BLaER1 (cell line): ENCODE results near the gene C3orf20.
"Not testable (repeated sequence)": the region's sequence is repeated elsewhere in the genome, so short reads cannot be mapped to it uniquely, and the experiment has no call there.

Source experiments
- H3K27ac ChIP-seq: shearing (Covaris generic); formaldehyde crosslinking; 2 replicates; pipeline ENCODE4 v1.8.1; 2022
- H3K27me3 ChIP-seq: shearing (Covaris generic); formaldehyde crosslinking; 2 replicates; pipeline ENCODE4 v1.8.1; 2022
- H3K36me3 ChIP-seq: shearing (Covaris generic); formaldehyde crosslinking; 2 replicates; pipeline ENCODE4 v1.8.1; 2022
- H3K4me1 ChIP-seq: shearing (Covaris generic); formaldehyde crosslinking; 2 replicates; pipeline ENCODE4 v1.8.1; 2022
- H3K4me2 ChIP-seq: shearing (Covaris generic); formaldehyde crosslinking; 2 replicates; pipeline ENCODE4 v1.8.1; 2022
- H3K4me3 ChIP-seq: shearing (Covaris generic); formaldehyde crosslinking; 2 replicates; pipeline ENCODE4 v1.8.1; 2022
- H3K9ac ChIP-seq: shearing (Covaris generic); formaldehyde crosslinking; 2 replicates; pipeline ENCODE4 v1.8.1; 2022
- H3K9me3 ChIP-seq: shearing (Covaris generic); formaldehyde crosslinking; 2 replicates; pipeline ENCODE4 v1.8.1; 2022
- H4K20me1 ChIP-seq: shearing (Covaris generic); formaldehyde crosslinking; 2 replicates; pipeline ENCODE4 v1.8.1; 2022
- Cebpa-rat ChIP-seq: shearing (Covaris generic); IDR thresholded peaks from 2 replicates; pipeline ENCODE4 v1.8.1; 2022

Gene C3orf20

GRCh38 chr3:14805961-14806537, 131.1 kb downstream of the C3orf20 start:
- no peaks in the 10 kb centered on the region for H4K20me1 ChIP-seq
- H3K27me3 ChIP-seq, result peaks cover 19% of the 10 kb centered on the region

DNA sequence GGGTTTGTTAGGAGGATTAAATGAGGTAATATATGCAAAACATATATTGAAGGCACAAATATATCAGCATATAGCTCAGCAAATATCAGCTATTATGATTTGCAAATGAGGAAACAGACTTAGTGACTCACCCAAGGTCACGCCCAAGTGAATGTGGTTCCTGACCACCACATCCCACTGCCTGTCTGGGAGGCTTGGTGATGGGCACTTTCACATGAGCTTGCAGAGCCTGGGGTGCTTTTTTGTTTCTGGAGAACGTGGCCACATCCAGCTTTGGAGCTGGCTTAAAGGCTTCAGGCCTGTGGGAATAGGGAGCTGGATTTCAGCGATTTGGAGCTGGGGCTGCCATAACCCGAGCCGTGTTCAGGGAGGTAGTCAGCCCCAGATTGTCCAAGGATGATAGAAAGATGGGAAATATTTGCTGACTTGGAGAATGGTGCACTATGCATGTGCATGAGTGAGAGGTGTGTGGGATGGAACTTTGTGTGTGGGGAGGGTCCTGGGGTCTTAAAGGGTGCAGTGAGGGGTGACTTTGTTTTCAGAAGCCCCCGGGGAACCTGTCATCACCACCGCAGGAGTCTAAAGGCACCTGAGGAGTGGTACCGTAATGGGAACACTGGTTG, 131.8 kb downstream of the C3orf20 start:
- peaks cover 26% of the 10 kb centered on the region for H3K27me3 ChIP-seq
- peaks cover 36% of the 10 kb centered on the region for H3K4me1 ChIP-seq
- H4K20me1 ChIP-seq, result no peaks in the 10 kb centered on the region
- no peak overlapping the region for H3K4me3 ChIP-seq
- peak overlapping the region; percentile 15; the same call in 1 of the 2 replicates for H3K4me2 ChIP-seq
- H3K9ac ChIP-seq, result no peak overlapping the region
- no peak overlapping the region for H3K27ac ChIP-seq
- TF ChIP-seq Cebpa-rat, result no peak
- H3K9me3 ChIP-seq, result peaks cover 16% of the 10 kb centered on the region
- H3K36me3 ChIP-seq, result no peaks in the 10 kb centered on the region

More at GRCh38 chr3:14805961-14806537, 131.1 kb downstream of the C3orf20 start:
- Histone ChIP-seq H3K4me1 (peaks cover 36% of the 10 kb centered on the region), H3K9ac (no peak overlapping the region), H3K4me2 (no peak overlapping the region), H3K9me3 (peaks cover 11% of the 10 kb centered on the region), H3K27ac (no peak overlapping the region), H3K36me3 (no peaks in the 10 kb centered on the region), H3K4me3 (no peak overlapping the region)
- TF ChIP-seq Cebpa-rat, result no peak

DNA sequence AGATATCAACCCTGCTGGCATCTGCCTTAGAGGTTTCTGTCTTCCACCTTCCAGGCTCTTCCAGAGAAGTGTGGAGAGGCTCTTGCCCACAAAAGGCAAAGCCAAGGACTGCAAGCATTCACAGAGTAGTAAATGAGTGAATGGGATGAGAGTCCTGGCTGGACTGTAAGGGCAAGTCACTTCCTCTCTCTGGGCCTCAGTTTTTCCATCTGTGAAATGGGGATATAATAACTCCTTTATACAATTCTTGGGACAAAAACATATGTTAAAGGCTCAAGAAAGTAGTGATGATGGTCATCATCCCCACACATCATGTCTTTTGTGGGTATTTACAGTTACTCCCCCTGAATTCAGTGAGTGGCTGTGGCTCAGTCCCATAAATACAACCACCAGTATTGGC, 133.1 kb downstream of the C3orf20 start:
- H3K9me3 ChIP-seq, result peaks cover 16% of the 10 kb centered on the region
- no peaks in the 10 kb centered on the region for H3K36me3 ChIP-seq
- H4K20me1 ChIP-seq, result no peaks in the 10 kb centered on the region
- no peak overlapping the region for H3K9ac ChIP-seq
- H3K4me2 ChIP-seq, result no peak overlapping the region
- no peak overlapping the region for H3K27ac ChIP-seq
- H3K27me3 ChIP-seq, result peaks cover 39% of the 10 kb centered on the region
- TF ChIP-seq Cebpa-rat, result no peak
- H3K4me3 ChIP-seq, result no peak overlapping the region
- H3K4me1 ChIP-seq, result peaks cover 36% of the 10 kb centered on the region

DNA sequence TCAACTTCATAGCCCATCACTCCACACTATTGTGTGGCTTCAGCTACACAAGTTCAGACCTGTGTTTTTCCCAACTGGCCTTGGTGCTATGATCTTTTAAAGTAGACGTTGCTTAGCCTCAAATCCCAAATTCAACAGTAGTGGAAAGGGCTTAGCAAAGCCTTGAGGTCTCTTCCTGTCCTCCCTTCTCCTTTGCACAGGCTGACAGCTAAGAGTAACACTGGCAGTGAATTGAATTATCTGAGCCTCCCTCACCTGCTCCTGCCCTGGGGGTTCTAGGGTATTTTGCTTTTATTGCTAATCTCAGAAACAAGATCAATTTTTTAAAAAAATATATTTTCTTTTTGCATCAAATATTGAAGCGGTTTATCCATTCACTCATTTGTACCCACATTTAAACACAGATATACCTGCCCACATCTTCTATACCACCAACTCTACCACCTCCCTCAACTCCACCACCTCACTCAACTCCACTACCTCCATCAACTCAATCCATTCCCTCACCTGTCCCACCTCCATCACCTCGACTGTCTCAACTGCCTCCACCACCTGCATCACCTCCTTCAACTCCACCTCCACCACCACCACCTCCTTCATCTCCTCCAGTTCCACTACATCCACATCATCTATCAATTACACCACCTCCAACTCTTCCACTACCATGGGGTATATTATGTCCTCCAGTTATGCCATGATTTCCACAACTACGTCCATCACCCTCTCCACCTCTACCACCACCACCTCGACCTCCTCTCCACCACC, 133.7 kb downstream of the C3orf20 start:
- H3K4me1 ChIP-seq, result peaks cover 33% of the 10 kb centered on the region
- no peak for TF ChIP-seq Cebpa-rat
- H3K27me3 ChIP-seq, result peaks cover 44% of the 10 kb centered on the region
- no peaks in the 10 kb centered on the region for H4K20me1 ChIP-seq
- H3K4me2 ChIP-seq, result no peak overlapping the region
- no peak overlapping the region for H3K27ac ChIP-seq
- H3K36me3 ChIP-seq, result no peaks in the 10 kb centered on the region
- H3K9me3 ChIP-seq, result peaks cover 16% of the 10 kb centered on the region
- H3K4me3 ChIP-seq, result no peak overlapping the region
- no peak overlapping the region for H3K9ac ChIP-seq

GRCh38 chr3:14809611-14810010, 134.7 kb downstream of the C3orf20 start:
- not testable (repeated sequence) for H3K9ac ChIP-seq

DNA sequence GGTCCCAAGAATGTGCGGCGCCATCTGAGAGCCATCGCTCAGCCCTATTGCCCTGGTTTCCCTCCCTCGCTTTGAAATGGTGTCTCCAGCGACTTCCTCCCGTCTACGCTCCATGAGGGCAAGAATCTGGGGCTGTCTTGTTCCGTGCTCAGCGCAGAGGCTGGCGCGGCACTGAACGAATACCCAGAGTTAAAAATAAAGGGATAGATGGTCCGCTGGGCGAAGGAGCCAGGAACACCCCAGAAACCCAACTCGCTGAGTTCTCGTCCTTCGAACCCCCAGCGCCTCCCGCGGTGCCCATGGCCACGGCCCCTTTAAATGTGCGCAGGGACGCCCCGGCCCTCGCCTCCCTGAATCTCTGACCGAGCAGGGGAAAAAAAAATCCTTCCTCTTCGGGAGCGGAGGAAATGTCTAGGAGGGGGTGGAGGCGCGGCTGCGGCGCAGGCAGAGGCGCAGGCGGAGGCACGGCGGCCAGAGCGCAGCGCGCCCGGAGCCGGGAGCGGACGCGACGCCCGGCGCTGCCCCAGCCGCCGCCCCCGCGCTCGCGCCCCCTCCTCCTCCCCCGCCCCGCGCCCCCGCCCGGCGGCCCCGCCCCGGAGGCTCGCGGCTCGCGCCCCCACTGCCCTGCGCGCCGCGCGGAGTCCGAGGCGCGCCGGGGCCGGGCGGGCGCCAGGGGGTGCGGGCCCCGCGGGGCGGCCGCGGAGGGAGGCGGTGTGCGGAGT, 135.3 kb downstream of the C3orf20 start:
- Histone ChIP-seq H3K9ac (no peak overlapping the region), H4K20me1 (no peaks in the 10 kb centered on the region), H3K9me3 (peaks cover 16% of the 10 kb centered on the region), H3K27me3 (peaks cover 44% of the 10 kb centered on the region), H3K4me2 (no peak overlapping the region), H3K4me3 (no peak overlapping the region), H3K27ac (no peak overlapping the region), H3K4me1 (peaks cover 18% of the 10 kb centered on the region), H3K36me3 (no peaks in the 10 kb centered on the region)
- no peak for TF ChIP-seq Cebpa-rat

More at GRCh38 chr3:14809611-14810010, 134.7 kb downstream of the C3orf20 start:
- H3K36me3 ChIP-seq, H3K4me3 ChIP-seq, H4K20me1 ChIP-seq, H3K4me2 ChIP-seq, H3K27ac ChIP-seq: not testable (repeated sequence)
- H3K9me3 ChIP-seq, result peaks cover 16% of the 10 kb centered on the region
- H3K27me3 ChIP-seq, result peaks cover 44% of the 10 kb centered on the region
- peaks cover 24% of the 10 kb centered on the region for H3K4me1 ChIP-seq

DNA sequence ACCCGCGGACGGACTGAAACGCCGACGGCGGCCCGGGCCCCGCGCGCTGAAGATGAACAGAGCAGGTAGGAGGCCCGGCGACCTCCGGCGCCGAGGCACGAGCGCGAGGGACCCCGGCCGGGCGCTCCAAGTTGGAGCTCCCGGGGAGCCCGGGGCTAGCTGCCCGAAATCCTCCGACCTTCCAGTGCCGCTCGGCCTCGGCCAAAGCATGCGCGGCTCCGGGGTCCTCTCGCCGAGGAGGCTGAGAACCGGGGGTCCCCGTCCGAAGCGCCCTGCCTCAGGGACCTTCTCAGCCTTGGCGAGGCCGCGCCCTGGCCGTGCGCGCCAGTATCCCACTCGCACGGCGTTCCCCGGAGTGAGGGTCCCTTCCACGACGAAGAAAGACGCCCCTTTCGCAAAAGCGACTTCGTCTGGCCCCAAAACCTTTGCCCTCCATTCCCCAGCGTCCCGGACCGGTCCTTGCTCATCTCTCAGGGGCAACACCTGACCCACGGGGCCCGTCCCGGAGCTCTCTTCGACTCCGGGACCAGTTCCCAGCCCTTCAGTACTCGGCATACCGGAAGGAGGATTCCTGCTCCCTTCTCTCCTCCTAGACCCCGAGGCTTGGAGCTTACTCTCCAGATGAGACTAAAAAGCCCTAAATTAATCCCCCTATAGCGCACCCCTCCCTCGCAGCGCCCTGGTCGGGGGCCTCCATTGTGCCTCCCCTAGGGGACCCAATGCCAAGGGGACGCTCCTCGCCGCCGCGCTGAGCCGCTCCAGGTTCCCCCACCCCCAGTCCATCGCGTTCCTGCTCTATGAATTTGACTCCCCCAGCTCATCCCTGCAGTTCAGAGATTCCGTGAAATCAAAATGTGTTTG, 136.1 kb downstream of the C3orf20 start:
- peaks cover 14% of the 10 kb centered on the region for H3K4me1 ChIP-seq
- H3K4me3 ChIP-seq, result no peak overlapping the region
- H3K9ac ChIP-seq, result no peak overlapping the region
- H3K36me3 ChIP-seq, result no peaks in the 10 kb centered on the region
- H3K9me3 ChIP-seq, result peaks cover 16% of the 10 kb centered on the region
- peaks cover 44% of the 10 kb centered on the region for H3K27me3 ChIP-seq
- H3K27ac ChIP-seq, result no peak overlapping the region
- no peak overlapping the region for H3K4me2 ChIP-seq
- TF ChIP-seq Cebpa-rat, result no peak
- H4K20me1 ChIP-seq, result no peaks in the 10 kb centered on the region

GRCh38 chr3:14811684-14812083, 136.7 kb downstream of the C3orf20 start:
- H3K27ac ChIP-seq, result no peak overlapping the region
- peaks cover 16% of the 10 kb centered on the region for H3K9me3 ChIP-seq
- H3K4me3 ChIP-seq, result no peak overlapping the region
- H4K20me1 ChIP-seq, result no peaks in the 10 kb centered on the region
- H3K27me3 ChIP-seq, result peaks cover 44% of the 10 kb centered on the region
- no peak for TF ChIP-seq Cebpa-rat
- no peak overlapping the region for H3K9ac ChIP-seq
- H3K4me2 ChIP-seq, result no peak overlapping the region
- H3K36me3 ChIP-seq, result no peaks in the 10 kb centered on the region
- peaks cover 8% of the 10 kb centered on the region for H3K4me1 ChIP-seq

DNA sequence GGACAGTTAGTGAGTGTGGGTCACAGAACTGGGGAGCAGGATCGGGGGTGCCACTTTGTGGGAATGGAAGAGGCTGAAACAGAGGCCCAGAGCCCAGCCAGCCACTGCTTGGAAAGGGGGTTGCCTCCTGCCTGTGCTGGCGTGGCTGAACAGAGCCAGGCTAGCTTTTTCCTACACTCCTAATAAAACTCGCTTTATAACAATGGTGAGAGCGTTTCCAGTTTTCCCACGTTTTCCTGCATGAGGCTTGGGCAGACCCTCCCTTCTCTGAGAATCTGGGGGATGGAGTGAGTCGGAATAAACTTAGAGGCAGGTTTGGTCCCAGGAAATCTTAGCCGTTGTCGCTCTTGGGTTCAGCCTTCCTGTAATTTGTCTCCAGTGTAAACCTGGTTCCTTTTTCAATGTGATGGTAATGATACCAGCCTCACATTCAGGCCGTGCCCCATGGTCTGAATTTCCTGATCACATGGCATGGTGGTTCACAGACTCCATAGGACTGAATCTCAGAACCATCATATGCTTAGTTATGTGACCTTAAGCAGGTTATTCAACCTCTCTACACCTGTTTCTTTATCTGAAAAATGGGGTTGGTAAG, 137.4 kb downstream of the C3orf20 start:
- Histone ChIP-seq H3K9ac (no peak overlapping the region), H3K27me3 (peaks cover 44% of the 10 kb centered on the region), H3K27ac (no peak overlapping the region), H3K36me3 (no peaks in the 10 kb centered on the region), H3K4me3 (no peak overlapping the region), H3K4me1 (0 out of 2 replicates have a peak, but pooled peaks cover 2% of the 10 kb centered on the region), H3K4me2 (no peak overlapping the region), H3K9me3 (peaks cover 16% of the 10 kb centered on the region), H4K20me1 (no peaks in the 10 kb centered on the region)
- TF ChIP-seq Cebpa-rat, result no peak
